HG03045 (cell line): ENCODE data around the gene COL6A6.

ENCODE experiments used
- ATAC-seq: cut with Tn5 transposase; IDR thresholded peaks from one replicate; pipeline ENCODE4 v1.9.1; 2021; ENCODE audit warnings: mild to moderate bottlenecking, moderate library complexity; ENCODE audit not compliant: unreplicated experiment

COL6A6 gene

GRCh38 chr3:130516645-130517512 is at the start of gene COL6A6:
TSS of gene COL6A6 (plus strand) at chr3:130517177. CDS start at chr3:130560365, 43,188 bp downstream.
- ATAC-seq: no peak

GRCh38 chr3:130468311-130468710 is 48.7 kb upstream of the COL6A6 start:
- no peak for ATAC-seq

- ATAC-seq: no peak
Observed at GRCh38 chr3:130470126-130470525, 46.9 kb upstream of the COL6A6 start.

- ATAC-seq: no peak
Observed at GRCh38 chr3:130473416-130473815, 43.6 kb upstream of the COL6A6 start.

- ATAC-seq: no peak
Observed at GRCh38 chr3:130480736-130481135, 36.2 kb upstream of the COL6A6 start.

GRCh38 chr3:130488288-130488687 is 28.7 kb upstream of the COL6A6 start:
- no peak for ATAC-seq

- no peak for ATAC-seq
Observed at GRCh38 chr3:130488769-130489450, 28.1 kb upstream of the COL6A6 start.

- ATAC-seq: no peak
Observed at GRCh38 chr3:130490241-130490640, 26.7 kb upstream of the COL6A6 start.

GRCh38 chr3:130491431-130491830 is 25.5 kb upstream of the COL6A6 start:
- ATAC-seq: no peak

- ATAC-seq: no peak
Observed at GRCh38 chr3:130504701-130505100, 12.3 kb upstream of the COL6A6 start.

- ATAC-seq: no peak
Observed at GRCh38 chr3:130506031-130506430, 10.9 kb upstream of the COL6A6 start.

GRCh38 chr3:130507746-130508145 is 9.2 kb upstream of the COL6A6 start:
- no peak for ATAC-seq

GRCh38 chr3:130509008-130509407 is 8.0 kb upstream of the COL6A6 start:
- no peak for ATAC-seq

GRCh38 chr3:130514681-130515080 is 2.3 kb upstream of the COL6A6 start:
- no peak for ATAC-seq

GRCh38 chr3:130515755-130516154 is 1.2 kb upstream of the COL6A6 start:
- no peak for ATAC-seq

GRCh38 chr3:130517602-130518001 is 625 bp downstream of the COL6A6 start:
- no peak for ATAC-seq

- ATAC-seq: no peak
Observed at GRCh38 chr3:130519754-130520153, 2.8 kb downstream of the COL6A6 start.

GRCh38 chr3:130522399-130522798 is 5.4 kb downstream of the COL6A6 start:
- no peak for ATAC-seq

- no peak for ATAC-seq
Observed at GRCh38 chr3:130527426-130527825, 10.4 kb downstream of the COL6A6 start.

GRCh38 chr3:130528120-130528519 is 11.1 kb downstream of the COL6A6 start:
- no peak for ATAC-seq

- ATAC-seq: no peak
Observed at GRCh38 chr3:130529486-130530215, 12.7 kb downstream of the COL6A6 start.
